HG03108 (cell line): ENCODE results near the gene CYSLTR2.
A peak's percentile ranks its signal among the peaks of the same experiment; 100 is the strongest.

Experiments used
- ATAC-seq: cut with Tn5 transposase; IDR thresholded peaks from one replicate; pipeline ENCODE4 v1.9.1; 2021; ENCODE audit warnings: moderate library complexity; ENCODE audit not compliant: unreplicated experiment

The CYSLTR2 gene

GRCh38 chr13:48653472-48653939, at the start of gene CYSLTR2:
CYSLTR2 (plus strand) TSS chr13:48653929; CDS start chr13:48706818, 52,889 bp downstream.
- peak; percentile 51 for ATAC-seq

- no peak for ATAC-seq
Measured at GRCh38 chr13:48615049-48615448, 38.7 kb upstream of the CYSLTR2 start.

DNA sequence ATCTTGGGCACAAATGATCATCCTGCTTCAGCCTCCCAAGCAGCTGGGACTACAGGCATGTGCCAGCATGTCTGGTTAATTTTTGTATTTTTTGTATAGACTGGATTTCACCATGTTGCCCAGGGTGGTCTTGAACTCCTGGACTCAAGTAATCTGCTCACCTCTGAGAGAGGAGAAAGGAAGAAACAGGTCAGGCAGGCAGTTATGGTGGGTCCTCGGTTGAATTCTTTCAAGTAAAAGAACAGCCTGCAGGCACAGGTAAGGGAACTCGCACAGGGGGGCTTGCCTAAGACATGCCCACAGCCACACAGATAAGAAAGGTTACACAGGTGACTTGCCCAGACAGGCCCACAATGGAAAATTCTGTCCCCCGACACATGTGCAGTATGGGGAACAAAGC, 34.8 kb upstream of the CYSLTR2 start:
- ATAC-seq = no peak

DNA sequence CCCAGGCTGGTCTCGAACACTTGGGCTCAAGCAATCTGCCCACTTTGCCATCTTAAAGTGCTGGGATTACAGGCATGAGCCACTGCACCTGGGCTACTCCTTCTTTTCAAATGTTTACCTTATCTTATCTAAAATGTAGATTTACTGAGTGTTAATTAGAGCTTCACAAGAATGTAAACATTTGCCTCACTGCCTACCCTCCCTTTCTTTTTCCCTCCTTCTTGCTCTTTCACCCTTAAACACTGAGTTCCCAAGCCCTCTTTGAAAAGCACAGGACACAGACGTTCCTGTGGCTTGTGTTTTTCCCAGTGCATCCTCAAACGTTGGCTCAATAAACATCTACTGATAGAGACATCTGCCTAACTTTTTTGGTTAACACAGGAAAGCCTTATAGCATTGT, 32.7 kb upstream of the CYSLTR2 start:
- no peak for ATAC-seq

DNA sequence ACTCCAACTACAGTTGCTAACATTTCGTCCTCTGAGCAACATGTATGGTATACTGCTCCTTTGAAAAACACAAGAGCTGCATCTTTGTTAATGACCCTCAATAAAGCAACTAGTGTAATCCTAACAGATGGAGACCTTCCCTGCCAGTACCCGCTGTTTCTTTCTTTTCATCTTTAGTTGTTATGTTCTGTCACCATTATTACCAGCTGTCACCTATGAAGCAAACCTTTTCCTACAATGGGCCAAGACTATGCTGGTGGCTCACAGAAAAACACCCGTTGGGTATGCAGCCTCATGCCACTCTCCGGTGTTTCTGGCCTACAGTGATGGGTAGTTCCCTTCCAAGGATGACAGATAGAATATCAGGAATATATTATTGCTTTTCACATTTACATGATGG, 29.7 kb upstream of the CYSLTR2 start:
- ATAC-seq = no peak

GRCh38 chr13:48624858-48625257, 28.9 kb upstream of the CYSLTR2 start:
- ATAC-seq = no peak

- ATAC-seq = no peak
Measured at GRCh38 chr13:48625413-48626076, 28.2 kb upstream of the CYSLTR2 start.

GRCh38 chr13:48626077-48626449, 27.7 kb upstream of the CYSLTR2 start:
- ATAC-seq = no peak

DNA sequence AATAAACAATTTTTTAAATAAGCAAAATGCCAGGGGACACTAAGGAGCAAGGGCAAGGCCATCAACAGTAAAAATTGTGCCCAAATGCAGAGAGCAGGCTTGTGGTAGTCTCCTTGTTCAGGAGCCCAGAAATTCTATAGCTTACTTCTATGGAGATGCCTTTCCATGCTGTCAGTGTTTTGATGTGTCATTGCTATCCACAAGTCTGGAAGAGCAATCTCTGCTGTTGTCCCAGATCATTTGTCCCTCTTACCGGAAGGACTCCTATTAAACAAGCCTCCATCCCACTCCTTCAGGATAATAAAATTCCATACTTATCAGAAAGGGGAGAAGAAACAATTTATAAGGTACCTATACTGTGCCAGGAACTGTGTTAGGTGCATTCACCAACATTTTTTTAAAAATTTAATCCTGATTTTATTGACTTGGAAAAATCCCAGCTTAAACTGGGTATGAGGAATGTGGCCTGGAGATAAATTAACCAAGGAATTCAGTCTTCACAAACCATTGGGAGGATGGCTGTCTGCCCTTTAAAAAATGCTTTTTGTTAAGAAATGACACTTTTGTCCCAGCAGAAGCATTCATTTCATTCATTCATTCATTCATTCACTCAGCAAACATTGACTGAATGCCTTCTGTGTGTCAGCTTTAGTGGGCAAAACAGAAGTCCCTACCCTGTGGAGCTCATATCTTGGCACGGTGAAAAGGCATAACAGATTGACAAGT, 26.8 kb upstream of the CYSLTR2 start:
- ATAC-seq = no peak

DNA sequence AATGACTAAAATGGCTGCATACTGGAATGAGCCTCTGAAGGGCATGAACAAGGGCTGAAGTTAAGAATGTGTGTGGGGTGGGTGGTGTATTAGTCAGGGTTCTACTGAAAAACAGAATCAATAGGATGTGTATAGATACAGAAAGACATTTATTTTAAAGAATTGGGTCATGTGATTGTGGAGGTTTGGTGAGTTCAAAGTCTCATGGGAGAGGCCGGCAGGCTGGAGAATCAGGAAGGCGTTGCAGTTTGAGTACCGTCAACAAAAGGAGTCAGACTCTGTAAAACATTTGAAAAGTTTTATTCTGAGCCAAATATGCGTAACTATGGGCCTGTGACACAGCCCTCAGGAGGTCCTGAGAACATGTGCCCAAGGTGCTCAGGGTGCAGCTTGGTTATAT, 24.5 kb upstream of the CYSLTR2 start:
- no peak for ATAC-seq

DNA sequence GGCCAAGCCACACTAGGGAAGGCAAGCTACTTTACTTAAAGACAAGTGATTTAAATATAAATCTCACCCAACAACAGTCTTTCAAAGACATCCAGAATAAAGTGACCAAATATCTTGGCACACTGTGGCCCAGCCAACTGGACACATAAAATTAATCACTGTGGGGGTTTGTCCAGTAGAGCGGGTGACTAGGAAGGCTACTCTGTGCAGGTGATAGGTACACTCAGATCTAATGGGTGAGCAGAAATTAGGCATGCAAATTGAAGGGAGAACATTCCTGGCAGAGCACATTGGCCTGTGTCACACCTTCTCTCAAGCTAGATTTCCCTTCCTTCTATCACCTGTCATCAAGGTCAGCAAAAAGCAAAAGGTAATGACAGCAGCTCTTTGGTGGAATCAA, 23.4 kb upstream of the CYSLTR2 start:
- ATAC-seq = no peak

DNA sequence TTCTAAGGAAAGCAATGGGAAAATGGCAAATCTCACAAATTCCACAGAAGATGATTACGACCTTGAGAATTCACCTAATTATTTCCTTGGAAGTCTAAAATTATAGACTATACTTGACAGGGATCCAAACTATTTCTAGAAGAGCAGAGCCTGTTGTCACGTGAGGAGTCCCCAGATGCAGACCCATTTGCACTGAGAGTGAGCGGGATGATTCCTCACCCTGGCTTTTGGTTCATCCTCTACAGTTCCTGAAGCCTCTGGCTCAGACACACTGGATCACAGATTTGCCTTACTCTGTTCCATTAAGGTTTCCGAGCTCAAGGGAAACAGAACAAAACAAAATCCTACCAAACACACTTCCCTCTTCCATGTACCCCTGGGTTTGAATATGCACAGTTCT, 23.0 kb upstream of the CYSLTR2 start:
- ATAC-seq = no peak

- no peak for ATAC-seq
Measured at GRCh38 chr13:48631441-48631840, 22.3 kb upstream of the CYSLTR2 start.

DNA sequence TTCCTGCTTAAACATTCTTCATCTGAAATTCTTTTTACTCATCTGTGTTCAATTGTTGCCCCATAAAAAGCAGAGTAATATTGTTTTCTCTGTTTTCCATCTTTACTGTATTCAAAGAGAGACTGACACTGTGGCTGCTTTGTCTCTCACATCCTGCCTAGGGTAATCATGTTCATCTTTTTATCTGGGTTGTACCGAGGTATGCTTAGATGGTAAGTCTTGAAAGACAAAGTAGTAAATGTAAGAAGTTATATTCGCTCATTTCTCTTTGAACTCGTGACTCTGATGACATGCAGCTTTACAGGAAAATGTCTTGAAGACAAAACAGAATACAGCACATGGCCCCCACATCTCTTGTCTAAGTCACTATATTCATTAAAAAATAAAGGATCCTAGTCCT, 20.0 kb upstream of the CYSLTR2 start:
- ATAC-seq = no peak

DNA sequence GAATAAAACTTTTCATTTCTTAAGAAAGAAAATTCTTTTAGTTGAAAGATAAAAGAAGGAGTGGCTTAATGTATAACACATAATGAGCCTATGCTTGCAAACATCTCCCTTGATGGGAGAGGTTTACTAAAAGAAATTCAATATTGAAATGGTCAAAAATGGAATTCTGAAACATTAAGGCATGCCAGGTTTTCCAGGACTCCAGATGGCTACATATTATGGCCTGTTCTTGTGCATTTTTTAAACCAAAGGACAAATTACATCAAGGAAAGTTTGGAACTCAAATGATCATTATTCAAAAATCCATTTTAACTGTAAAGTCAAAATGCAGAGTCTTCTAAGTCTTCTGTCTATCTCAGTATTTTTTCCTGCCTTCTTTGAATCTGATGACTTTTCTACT, 19.1 kb upstream of the CYSLTR2 start:
- no peak for ATAC-seq

DNA sequence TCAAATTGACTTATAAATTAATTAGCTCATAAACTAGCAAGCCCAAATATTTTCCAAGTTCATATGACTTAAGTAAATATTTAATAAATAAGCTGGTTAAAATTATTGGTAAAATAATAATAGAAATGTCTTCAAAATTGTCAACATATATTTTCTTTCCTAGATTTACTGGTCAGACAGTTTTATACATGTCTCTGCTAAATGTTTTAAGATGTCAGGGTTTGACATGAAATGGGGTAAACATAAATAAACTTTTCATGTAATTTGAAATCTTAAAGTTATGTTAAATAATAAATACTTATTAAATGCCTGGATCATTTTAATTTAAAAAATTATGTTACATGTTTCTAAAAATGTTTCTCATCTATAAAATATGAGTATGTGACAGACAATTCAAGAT, 18.3 kb upstream of the CYSLTR2 start:
- no peak for ATAC-seq

- ATAC-seq = no peak
Measured at GRCh38 chr13:48636550-48636949, 17.2 kb upstream of the CYSLTR2 start.

- no peak for ATAC-seq
Measured at GRCh38 chr13:48637601-48638000, 16.1 kb upstream of the CYSLTR2 start.

GRCh38 chr13:48640767-48641166, 13.0 kb upstream of the CYSLTR2 start:
- ATAC-seq = no peak

GRCh38 chr13:48641404-48641803, 12.3 kb upstream of the CYSLTR2 start:
- ATAC-seq = no peak

- ATAC-seq = no peak
Measured at GRCh38 chr13:48642061-48642460, 11.7 kb upstream of the CYSLTR2 start.

GRCh38 chr13:48643159-48643558, 10.6 kb upstream of the CYSLTR2 start:
- no peak for ATAC-seq

DNA sequence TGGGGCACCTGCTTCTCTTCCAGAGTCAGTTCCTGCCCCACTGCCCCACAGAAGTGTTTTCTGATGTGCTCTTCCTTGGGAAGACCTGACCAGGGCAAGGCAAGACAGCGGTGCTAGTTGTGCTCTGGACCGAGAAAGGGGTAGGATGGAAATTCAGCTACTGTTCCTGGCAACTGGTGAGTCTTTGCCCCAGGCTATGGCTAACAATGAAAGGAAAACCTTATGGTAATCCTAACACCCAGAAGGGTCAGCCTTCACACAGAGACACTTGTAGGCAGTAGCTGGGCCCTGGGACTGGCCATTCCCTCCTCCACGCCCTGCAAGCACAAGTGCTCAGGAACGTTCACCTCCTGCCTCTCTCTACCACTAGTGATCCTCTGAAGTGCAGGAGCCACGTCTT, 9.6 kb upstream of the CYSLTR2 start:
- no peak for ATAC-seq
